NCI-H2196 (cell line): Measurements from ENCODE around the gene STEAP1B.
A peak's percentile ranks its signal among the peaks of the same experiment; 100 is the strongest.
"Not testable (repeated sequence)": the region's sequence is repeated elsewhere in the genome, so short reads cannot be mapped to it uniquely, and the experiment has no call there.

Experiments
- DNase-seq: peaks from one replicate; lab custom pipeline; 2025; ENCODE audit not compliant: unreplicated experiment; lab: John Stamatoyannopoulos, UW

STEAP1B gene

DNA sequence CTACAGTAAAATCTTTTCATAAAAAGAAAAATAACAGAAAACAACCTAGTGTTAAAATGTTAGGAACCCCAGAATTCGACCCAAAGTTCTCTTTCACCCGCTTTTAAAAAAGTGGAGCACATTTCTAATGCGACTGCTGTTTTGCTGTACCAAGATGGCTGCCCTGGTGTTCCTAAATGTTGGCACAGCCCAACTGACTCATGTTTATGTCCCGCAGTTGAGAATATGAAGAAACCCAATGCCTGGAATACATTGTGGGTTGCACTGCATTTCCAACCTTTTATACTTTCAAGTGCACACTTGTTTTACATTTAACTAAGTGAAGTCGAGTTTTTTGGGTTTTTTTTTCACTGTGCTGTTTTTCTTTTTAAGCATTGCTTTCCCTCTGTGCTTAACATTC, 944 bp downstream of the STEAP1B start:
- no peak for DNase-seq

DNA sequence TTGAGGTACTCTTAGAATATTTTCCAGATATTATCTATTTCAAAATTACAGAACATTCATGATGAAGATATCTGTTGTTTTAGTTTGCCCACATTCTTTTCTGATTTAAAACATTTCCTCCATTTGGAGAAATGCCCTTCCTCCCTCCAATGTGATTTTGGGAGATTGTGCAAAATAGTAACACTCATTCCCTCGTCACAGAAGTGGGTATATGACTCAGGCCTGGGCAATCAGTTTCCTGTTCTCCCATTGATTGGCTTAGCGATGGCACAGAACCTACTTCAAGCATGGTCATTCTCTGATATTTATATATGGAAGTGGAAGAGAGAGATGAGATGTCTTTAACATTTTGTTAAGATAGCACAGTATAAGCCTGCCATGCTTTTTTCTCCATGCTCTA, 3.1 kb downstream of the STEAP1B start:
- not testable (repeated sequence) for DNase-seq

DNA sequence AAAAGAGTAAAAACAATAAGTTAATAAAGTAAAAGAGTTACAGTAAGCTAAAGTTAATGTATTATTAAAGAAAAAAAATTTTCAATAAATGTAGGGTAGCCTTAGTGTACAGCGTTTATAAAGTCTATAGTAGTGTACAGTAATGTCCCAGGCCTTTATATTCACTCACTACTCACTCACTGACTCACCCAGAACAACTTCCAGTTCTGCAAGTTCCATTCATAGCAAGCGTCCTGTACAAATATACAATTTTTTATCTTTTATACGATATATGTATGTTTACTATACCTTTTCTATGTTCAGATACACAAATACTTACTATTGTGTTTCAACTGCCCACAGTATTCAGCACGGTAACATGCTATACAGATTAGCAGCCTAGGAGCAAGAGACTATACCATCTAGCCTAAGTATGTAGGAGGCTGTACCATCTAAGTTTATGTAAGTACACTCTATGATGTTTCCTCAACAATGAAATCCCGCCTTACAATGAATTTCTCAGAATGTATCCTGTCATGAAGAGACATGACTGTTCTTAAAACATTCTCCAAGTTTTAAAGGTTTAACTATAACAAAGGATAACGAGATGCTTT, 3.6 kb downstream of the STEAP1B start:
- DNase-seq, result not testable (repeated sequence)

DNA sequence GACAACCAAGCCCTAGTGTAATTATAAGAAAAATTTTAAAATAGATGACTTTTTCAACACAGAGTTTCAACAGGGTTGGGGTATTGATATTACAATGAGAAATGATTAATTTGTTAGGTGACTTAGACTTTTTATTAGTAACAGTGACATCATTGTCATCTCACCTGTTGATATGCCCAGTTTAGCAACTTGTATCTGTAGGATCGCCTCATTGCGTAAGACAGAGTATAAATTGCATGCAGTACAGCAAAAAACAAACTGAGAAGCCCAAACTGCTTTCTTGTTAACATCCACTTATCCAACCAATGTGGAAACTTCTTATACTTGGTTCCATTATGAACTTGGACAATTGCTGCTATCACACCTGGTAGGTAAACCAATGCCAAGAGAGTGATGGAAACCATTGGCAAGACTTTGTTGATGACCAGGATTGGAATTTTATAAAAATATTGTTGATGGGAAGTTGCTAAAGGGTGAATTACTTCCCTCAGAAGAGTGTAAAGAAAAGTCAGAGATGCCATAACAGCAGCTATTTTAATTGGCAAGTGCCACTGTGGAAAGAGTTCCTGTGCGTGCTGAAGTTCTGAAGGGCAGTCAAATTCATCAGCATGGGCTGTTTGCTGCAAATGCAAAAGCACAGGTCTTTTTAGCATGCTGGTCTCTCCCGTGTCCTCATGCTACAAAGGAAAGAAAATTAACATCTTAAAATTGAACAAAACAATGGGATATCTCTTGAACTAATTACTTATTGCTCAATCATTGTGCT, 6.6 kb downstream of the STEAP1B start:
- DNase-seq, result not testable (repeated sequence)

DNA sequence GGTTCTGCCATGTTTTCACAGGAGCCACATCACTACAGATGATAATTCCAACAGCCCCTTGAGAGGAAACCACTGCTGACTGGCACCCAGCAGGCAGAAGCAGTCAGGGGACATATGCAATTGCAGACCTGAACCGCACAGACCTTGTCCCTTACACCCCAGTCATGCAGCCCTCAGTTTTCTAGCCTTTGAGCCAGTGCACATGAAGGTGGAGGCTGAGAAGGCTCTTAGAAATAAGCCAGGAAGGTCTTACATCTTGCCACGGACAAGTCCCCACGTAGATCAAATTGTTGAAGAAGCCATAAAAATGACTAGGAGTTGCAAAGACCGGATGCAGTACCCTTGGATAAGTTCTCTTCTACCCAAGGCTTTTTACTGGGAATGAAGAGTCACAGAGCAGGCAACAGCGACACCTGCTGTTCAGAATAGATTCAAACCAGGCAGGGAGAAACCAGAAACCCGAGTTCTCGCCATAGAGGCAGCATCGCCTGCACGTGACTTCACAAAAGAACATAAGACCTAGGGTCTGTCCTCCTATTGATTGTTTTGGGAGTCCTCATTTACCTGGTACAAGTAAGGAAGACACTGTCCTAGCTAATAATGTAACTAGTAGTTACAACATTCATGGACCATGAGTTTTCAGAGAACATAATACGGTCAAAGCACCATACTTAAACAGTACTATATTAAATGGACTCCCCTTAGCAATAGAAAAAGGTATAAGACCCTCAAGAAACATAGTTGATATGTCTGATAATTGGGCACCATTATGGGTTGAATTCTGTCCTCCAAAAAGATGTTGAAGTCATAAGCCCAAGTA, 11.1 kb downstream of the STEAP1B start:
- peak; percentile 82 for DNase-seq

DNA sequence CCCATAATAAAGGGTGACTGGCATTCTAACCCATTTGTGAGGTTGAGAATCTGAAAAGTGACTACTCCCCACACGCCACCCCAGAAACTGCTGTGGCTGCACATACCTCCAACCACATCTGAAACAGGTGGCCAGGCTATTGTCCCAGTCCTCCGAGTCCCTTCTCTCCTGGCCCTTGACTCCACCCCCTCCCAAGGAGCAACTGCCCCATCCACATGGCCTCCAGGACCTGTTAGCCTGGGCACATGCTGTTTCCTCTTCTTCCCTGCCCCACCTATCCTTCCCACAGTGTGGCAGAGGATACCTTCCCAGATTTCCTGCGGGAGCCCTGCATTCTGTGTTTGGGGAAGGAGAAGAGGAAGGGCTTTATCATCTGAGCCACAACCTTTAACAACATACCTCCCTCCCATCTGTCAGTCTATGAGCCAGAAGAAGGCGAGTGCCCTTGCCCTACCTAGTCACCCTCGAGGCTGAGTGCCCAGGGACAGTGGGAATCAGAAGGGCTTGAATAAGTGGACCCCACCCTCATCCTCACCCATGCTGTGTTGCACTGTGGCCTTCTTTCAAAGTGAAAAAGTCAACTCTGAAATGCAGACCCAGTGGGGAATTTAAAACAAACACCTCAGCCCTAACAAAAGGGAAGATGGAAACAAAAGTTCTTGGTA, 11.9 kb downstream of the STEAP1B start:
- DNase-seq, result no peak

DNA sequence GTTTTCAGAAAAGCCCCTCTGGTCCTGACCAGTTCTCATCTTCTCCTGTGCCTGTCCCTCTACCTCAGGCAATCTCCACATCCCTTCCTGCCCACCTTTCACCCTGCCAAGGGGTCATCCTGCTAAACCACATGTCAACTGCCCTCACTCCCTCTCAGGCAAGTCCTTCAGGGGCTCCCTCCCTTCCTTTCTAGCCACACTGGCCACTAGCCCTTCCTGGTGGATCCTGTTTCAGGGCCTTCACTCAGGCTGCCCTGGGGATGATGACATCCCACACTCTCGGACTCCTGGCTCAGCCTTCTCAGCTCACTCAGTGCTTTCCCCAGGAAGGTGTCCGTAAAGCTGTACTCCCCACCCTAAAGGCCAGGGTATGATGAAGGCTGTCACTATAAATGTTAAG, 13.4 kb downstream of the STEAP1B start:
- peak; percentile 39 for DNase-seq

DNA sequence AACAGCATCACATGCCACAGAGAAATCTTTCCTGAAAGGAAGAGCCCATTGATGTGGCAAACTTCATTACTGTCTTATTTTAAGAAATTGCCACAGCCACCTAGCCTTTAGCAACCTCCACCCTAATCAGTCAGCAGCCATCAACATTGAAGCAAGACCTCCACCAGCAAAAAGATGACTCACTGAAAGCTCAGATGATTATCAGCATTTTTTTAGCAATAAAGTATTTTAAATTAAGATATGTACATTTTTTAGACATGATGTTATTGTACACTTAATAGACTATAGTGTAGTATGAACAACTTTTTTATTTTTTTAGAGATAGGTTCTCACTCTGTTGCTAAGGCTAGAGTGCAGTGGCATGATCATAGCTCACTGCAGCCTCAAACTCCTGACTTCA, 14.8 kb downstream of the STEAP1B start:
- DNase-seq, result no peak

DNA sequence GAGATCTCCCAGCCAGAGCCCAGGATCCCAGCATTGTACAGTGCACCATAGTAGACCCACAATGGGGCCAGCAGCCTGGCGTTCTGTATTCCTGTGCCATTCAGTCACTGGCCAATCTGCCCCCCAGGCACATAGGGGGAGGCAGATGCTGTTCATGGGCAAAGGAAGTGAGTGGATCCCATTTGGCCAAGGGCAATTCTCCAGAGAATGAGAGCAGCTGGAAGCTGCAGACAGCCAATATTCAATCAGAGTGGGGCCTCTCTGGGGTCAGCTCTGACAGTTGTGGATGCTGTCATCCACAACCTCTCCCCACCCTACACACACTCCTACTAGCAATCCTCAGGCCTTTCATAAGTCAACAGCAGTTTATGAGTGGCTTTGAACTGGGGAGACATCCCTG, 17.5 kb downstream of the STEAP1B start:
- DNase-seq, result no peak

DNA sequence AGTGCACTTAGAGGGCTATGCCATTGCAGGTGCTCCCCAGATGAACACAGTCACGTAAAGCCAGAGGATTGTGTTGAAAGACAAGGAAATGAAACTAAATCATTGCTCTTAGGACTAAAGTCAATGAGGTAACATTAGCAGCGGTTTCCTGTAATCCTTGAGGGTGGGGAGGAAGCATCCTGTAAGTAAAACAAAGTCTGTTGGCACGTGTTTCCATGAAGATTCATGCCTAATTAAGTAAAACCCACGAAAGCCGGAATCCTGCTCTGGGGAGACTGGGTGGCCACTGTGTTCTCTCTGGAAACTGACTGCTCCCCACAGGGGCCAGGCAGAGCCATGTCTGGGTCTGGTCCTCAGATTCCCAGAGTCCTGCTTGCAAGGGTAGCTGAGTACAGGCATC, 18.3 kb downstream of the STEAP1B start:
- peak; percentile 52 for DNase-seq

DNA sequence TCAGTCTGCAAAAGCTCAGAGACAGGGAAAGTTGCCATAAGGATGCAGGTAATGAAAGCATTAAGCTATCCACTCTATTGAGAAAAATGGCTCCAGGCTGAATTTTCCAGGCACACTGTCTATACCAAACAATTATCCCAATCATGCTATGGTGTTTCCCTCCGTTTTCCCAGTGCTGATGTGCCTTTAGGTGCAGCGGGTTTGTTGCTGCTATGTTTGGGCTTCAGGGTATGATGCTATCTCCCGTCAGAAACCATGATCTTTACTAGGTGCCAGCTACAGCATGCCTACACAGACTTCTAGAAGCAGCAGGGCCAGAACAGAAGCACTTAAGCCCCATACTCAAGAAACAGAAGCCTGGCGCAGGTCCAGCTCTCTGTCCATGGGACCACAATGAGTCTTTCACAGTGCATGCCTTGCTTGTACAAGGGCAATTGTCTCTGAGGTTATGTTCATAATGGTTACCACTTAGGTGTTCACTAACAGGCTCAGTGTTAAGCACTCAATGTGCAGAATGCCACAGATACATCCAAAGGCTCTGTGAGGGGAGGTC, 19.4 kb downstream of the STEAP1B start:
- no peak for DNase-seq

DNA sequence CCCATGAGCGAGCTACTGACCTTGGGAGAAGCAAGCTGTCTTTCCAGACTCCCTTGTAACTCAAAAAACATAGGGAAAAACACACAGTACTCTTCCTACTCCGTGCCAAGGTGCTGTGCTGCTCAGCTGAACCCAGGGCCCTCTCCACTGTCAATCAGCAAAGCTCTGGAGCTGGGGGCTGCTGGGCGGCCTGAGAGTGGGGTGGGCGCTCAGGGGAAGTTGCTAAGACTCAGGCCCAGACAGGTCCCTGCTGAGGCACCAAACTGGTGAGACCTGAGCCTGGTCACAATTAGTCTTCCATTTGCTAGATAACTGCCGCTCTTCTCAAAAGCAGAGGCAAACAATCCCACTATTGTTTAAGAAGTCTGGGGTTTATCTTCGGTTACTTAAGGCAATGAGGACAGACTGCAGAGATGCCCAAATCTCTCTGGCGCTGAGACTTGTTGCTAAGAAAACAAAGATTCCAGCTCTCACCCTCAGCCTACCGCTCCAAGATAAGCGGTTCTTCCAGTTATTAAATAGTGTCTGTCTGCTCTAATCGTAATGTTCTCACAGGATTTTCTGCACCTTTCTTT, 22.0 kb downstream of the STEAP1B start:
- DNase-seq, result no peak

DNA sequence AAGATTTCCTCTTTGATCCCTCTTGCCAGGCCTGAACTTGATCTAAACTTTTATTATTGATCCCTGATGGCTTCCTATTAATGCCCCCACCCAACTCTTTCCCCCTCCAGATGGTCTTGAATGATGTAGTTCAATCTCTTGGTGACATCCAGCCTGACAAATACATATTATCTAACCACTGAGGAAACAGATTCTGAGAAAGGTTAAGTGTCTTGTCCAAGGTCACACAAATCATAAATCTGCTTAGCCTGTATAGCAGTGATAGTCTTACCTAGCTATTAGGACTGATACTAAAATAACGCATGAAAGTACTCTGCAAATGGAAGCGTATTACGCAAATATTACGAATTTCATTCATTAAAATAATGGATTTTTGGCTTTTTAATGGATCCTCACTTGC, 22.7 kb downstream of the STEAP1B start:
- DNase-seq, result no peak

DNA sequence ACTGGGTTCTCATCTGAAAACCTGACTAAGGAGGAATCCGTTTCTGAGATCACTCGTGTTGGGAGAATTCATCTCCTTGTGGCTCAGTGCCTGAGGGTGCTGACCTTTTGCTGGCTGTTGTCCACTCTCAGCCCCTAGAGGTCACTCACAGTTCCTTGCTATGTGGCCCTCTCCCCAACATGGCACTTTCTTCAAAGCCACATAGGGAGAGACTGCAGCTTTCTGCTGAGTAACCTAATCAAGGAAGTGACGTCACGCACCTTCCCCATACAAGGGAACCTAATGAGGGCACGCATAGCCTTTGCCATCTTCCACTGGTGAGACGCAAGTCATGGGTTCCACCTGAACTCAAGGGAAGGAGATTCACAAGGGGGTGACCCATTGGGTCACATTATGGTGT, 23.2 kb downstream of the STEAP1B start:
- DNase-seq, result no peak

DNA sequence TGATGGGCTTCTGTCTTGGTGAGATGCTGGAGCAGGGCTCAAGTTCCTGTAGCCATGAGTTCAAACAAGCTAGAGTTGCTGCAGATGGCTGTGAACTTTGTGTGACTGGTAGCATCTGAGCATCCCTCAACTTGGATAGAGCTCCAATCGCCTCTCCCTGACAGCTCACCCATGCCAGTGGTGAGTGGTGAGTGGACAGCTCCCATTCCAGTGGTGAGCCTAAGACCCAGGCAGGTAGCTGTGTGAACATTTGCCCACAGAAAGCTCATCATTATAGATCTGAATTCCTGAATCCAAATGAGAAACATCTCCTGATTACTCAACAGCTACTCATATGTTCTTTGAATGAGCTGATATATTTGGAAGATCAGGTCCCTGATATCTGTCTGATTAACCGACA, 25.3 kb downstream of the STEAP1B start:
- DNase-seq, result no peak

DNA sequence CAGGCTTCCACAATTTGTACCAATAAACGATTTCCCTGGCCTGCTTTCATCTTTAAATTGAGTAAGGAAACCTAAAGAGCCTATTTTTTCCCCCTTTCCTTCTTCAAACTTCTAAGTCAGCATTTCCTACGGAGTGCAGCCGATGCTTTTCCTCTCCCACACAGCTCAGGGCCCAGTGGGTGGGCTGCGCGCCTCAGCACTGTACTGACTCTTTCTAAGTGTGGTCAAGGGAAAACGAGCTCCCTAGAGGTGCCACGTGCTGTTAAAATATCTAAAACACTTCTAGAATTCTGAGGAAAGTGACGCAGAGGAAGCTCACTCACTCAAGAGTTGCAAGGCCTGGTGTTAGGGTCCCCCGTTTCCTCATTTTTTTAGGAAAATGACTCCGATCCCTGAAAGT, 29.0 kb downstream of the STEAP1B start:
- DNase-seq, result no peak

DNA sequence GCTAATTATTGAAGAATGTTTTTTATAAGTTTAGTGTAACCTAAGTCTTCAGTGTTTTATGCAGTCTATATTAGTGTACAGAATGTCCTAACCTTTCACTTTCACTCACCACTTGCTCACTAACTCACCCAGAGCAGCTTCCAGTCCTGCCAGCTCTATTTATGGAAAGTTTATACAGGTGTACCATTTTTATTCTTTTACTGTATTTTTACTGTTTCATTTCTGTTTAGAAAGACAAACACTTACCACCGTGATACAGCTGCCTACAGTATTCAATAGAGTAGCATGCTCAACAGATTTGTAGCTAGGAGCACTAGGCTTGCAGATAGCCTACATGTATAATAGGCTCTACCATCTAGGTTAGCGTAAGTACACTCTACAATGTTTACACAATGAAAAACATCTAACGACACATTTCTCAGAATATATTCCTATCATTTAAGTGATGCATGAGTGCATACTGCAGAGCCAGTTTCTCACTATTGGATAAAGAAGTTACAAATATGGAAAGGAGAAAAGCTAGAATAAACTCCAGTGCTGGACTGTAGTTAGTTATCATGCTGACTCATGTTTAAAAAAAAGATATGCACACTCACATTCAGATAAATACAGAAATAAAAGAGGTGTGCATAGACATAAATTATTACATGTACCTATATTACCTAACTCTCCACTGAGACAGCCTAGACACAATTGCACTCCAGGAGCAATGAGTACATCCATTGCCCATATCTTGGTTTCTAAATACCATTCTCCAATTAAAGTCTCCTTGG, 30.4 kb downstream of the STEAP1B start:
- no peak for DNase-seq

DNA sequence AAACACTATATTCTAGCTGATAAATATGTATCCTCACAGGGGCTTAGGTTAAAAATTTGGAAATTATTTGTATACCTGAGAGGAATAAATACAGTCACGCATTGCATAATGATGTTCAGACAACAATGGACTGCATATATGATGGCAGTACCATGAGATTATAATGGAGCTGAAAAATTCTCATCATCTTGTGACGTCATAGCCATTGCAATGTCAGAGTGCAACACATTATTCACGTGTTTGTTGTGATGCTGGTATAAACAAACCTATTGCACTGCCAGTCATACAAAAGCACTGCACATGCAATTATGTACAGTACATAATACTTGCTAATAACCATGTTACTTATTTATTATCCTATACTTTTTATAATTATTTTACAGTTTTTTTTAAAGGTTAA, 31.4 kb downstream of the STEAP1B start:
- no peak for DNase-seq

DNA sequence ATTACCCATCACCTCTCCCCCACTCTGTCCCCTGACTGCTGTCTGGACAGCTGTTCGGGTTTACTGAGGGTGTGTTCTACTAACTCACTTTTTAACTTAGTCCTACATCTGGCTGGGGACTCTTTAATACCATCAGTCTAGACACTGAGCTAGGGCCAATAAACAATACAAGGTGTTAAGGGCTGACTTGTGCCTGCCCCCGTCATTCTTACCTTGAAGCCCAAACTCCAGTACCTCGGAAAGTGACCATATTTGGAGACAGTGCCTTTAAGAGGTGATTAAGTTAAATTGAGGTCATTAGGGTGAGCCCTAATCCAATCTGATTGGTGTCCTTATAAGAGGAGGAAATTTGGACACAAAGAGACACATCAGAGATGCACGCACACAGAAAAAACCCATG, 35.7 kb downstream of the STEAP1B start:
- no peak for DNase-seq

DNA sequence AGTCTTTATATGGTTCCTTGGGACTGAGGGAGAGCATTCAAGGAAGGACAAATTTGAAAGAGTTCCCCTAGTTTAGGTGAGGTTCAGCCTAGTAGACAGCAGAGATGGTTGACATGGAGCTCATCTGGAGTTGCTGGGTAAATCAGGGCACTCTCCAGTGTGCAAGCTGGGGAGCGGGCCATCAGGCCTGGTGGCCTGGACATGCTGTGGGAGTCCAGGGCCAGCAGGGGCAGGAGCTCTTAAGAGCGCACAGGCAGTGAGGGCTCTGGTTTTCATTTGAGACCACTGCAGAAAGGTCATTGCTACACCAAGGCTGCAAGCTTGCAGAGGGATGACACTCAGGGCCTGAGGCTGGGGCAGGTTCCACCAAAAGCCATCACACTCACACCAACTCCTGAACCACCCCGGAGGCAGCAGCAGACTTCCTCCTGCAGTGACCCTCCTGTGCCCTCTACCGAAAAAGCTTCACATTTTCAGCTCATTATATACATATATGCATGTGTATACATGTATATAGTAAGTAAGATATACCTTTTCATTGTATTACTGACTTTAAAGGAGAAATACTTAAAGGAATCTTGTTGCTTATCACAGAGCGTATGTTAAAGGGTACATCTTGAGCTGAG, 39.5 kb downstream of the STEAP1B start:
- no peak for DNase-seq
